CD4-positive, alpha-beta memory T cell (primary cell): ENCODE data around the gene ABCD1. TPM values are rescaled to one million over a fixed set of nuclear protein-coding genes. Genes with fewer than 3 reads are reported as not detected.

Experiments
- CTCF ChIA-PET: fragments of 350-600 bp; sonication (Branson Sonifier 250); formaldehyde crosslinking; loops from one replicate; lab custom pipeline; 2021; ENCODE audit warnings: inconsistent platforms; ENCODE audit not compliant: partially characterized antibody; lab: Charles Lee
- POLR2A ChIA-PET: fragments of 350-600 bp; sonication (Branson Sonifier 250); formaldehyde crosslinking; loops from one replicate; lab custom pipeline; 2021; ENCODE audit not compliant: partially characterized antibody; lab: Charles Lee
- DNase-seq, 5 donors: peaks; one replicate each; pipeline versions ENCODE4 v3.0.0 to v3.0.0-alpha.2; 2020 to 2022; ENCODE audit warnings: mixed read lengths in 1 of 5
- H3K27ac ChIP-seq: one replicate; pipeline ENCODE4 v1.7.0; 2013; ENCODE audit warnings: low read depth, low read length
- H3K27me3 ChIP-seq: 2 replicates; pipeline ENCODE4 v1.7.0; 2013; ENCODE audit warnings: mild to moderate bottlenecking, low read length, moderate library complexity; ENCODE audit not compliant: insufficient read depth
- H3K36me3 ChIP-seq: 2 replicates; pipeline ENCODE4 v1.7.0; 2013; ENCODE audit warnings: mild to moderate bottlenecking, low read length, moderate library complexity; ENCODE audit not compliant: insufficient read depth
- H3K4me1 ChIP-seq: 2 replicates; pipeline ENCODE4 v1.7.0; 2013; ENCODE audit warnings: mild to moderate bottlenecking, low read length, moderate library complexity; ENCODE audit not compliant: insufficient read depth
- H3K4me3 ChIP-seq, 2 donors: one replicate each; pipeline ENCODE4 v1.7.0; 2013; ENCODE audit warnings: low read length in 2 of 2, mild to moderate bottlenecking in 1 of 2
- H3K9me3 ChIP-seq, 2 donors: one replicate each; pipeline ENCODE4 v1.7.0; 2013; ENCODE audit warnings: low read length in 2 of 2, control low read depth in 1 of 2; ENCODE audit not compliant: control insufficient read depth in 1 of 2
- H3K27ac Mint-ChIP-seq, 7 donors: one replicate each; pipeline ENCODE4 v1.8.0; 2020 to 2021; ENCODE audit warnings: mixed read lengths in 7 of 7, mild to moderate bottlenecking in 6 of 7, inconsistent platforms in 3 of 7, moderate library complexity in 3 of 7
- H3K27me3 Mint-ChIP-seq, 2 donors: one replicate each; pipeline ENCODE4 v1.8.0; 2020 to 2021; ENCODE audit warnings: mixed read lengths in 2 of 2
- H3K36me3 Mint-ChIP-seq, 2 donors: one replicate each; pipeline ENCODE4 v1.8.0; 2020 to 2021; ENCODE audit warnings: mixed read lengths in 2 of 2, inconsistent platforms in 1 of 2, mild to moderate bottlenecking in 1 of 2
- H3K4me1 Mint-ChIP-seq, 4 donors: one replicate each; pipeline ENCODE4 v1.8.0; 2020 to 2021; ENCODE audit warnings: mixed read lengths in 4 of 4, mild to moderate bottlenecking in 1 of 4
- H3K4me3 Mint-ChIP-seq, 8 donors: one replicate each; pipeline ENCODE4 v1.8.0; 2020 to 2021; ENCODE audit warnings: mixed read lengths in 8 of 8, mild to moderate bottlenecking in 7 of 8, moderate library complexity in 6 of 8, inconsistent platforms in 3 of 8
- H3K9me3 Mint-ChIP-seq, 8 donors: one replicate each; pipeline ENCODE4 v1.8.0; 2020 to 2021; ENCODE audit warnings: mixed read lengths in 8 of 8, mild to moderate bottlenecking in 5 of 8, inconsistent platforms in 3 of 8, moderate library complexity in 1 of 8
- intact Hi-C: fragments of 100-400 bp; cut with micrococcal nuclease; formaldehyde crosslinking; loops from one replicate; pipeline ENCODE4 v1.15.1; 2023
- polyA plus RNA-seq, 2 donors: library from polyadenylated mRNA; unstranded; fragments of 300-500 nt; fragmentation: Illumina TruSeq; gene quantifications; one replicate each; pipeline ENCODE4 v1.2.3, GENCODE V29; 2021
- total RNA-seq, 2 experiments: library from RNA; stranded (reverse); gene quantifications; one replicate each; pipeline ENCODE4 v1.2.3, GENCODE V29; 2021

ABCD1 gene
- total and polyA plus RNA-seq, 4 experiments from 2014 or later: 1.7 to 6.8 (median 4.9) TPM

DNA sequence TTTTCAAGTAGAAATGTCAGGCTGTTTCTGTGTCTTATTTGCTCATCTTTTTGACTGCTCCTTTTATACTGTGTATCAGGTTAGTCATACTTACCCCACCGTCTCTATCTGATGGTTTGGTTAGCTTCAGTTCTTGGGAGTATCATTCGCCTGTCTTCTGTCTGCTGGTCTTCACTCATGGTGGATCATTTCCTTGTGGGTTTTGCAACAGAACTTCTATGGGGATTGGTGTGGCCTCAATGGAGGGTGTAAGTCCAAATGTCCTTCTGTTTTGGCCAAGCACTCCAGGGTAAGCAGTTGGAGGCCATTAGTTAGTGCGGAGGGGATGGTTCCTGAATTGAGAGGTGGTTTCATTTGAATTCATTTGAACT is 7.2 kb downstream of the ABCD1 start:
- H3K27ac ChIP-seq: no peak overlapping the region
- CTCF ChIA-PET: no interaction called here
- H3K27ac Mint-ChIP-seq: peak overlapping the region in 3 of 7 donors; percentile 41 to 61 (median 44)

GRCh38 chrX:153732401-153732800 is 7.7 kb downstream of the ABCD1 start:
- POLR2A ChIA-PET: no interaction called here
- Mint-ChIP-seq H3K9me3 (peaks cover 0 to 5% (median 0%) of the 10 kb centered on the region in 8 donors), H3K36me3 (peaks cover 15 to 17% of the 10 kb centered on the region in 2 donors), H3K4me1 (peaks cover 14 to 31% (median 23%) of the 10 kb centered on the region in 4 donors), H3K27me3 (no peaks in the 10 kb centered on the region), H3K4me3 (no peak overlapping the region), H3K27ac (peak overlapping the region in 1 of 7 donors; percentile 29)
- Histone ChIP-seq H3K27ac (no peak overlapping the region), H3K9me3 (no peaks in the 10 kb centered on the region), H3K4me3 (no peak overlapping the region), H3K4me1 (peaks cover 16% of the 10 kb centered on the region), H3K27me3 (no peaks in the 10 kb centered on the region), H3K36me3 (no peaks in the 10 kb centered on the region)
- no peak for DNase-seq
- CTCF ChIA-PET: no interaction called here
- intact Hi-C loops: no loop called here

More for the DNA sequence above, 7.2 kb downstream of the ABCD1 start:
- Mint-ChIP-seq H3K27me3 (no peaks in the 10 kb centered on the region), H3K4me3 (peak overlapping the region in 1 of 8 donors; percentile 9), H3K36me3 (peaks cover 15 to 17% of the 10 kb centered on the region in 2 donors), H3K4me1 (peaks cover 16 to 37% (median 26%) of the 10 kb centered on the region in 4 donors), H3K9me3 (peaks cover 0 to 5% (median 0%) of the 10 kb centered on the region in 8 donors)
- POLR2A ChIA-PET: no interaction called here
- no peaks in the 10 kb centered on the region for H3K36me3 ChIP-seq
- no peak for DNase-seq
- no peaks in the 10 kb centered on the region for H3K9me3 ChIP-seq
- intact Hi-C loops: no loop called here
- H3K27me3 ChIP-seq: no peaks in the 10 kb centered on the region
- H3K4me1 ChIP-seq: peaks cover 21% of the 10 kb centered on the region
- H3K4me3 ChIP-seq: no peak overlapping the region

- no peak overlapping the region for H3K4me3 Mint-ChIP-seq
- H3K4me1 ChIP-seq: peaks cover 9% of the 10 kb centered on the region
- peaks cover 15 to 17% of the 10 kb centered on the region in 2 donors for H3K36me3 Mint-ChIP-seq
- H3K4me3 ChIP-seq: no peak overlapping the region
- no peak for DNase-seq
- CTCF ChIA-PET: no interaction called here
- H3K27ac Mint-ChIP-seq: no peak overlapping the region
- no peaks in the 10 kb centered on the region for H3K27me3 ChIP-seq
- H3K27me3 Mint-ChIP-seq: no peaks in the 10 kb centered on the region
- H3K27ac ChIP-seq: no peak overlapping the region
- no peaks in the 10 kb centered on the region for H3K9me3 ChIP-seq
- H3K36me3 ChIP-seq: no peaks in the 10 kb centered on the region
- peaks cover 12 to 26% (median 18%) of the 10 kb centered on the region in 4 donors for H3K4me1 Mint-ChIP-seq
- intact Hi-C loops: no loop called here
- POLR2A ChIA-PET: no interaction called here
- H3K9me3 Mint-ChIP-seq: peaks cover 0 to 5% (median 0%) of the 10 kb centered on the region in 8 donors
Measured at GRCh38 chrX:153733651-153734240, 9.1 kb downstream of the ABCD1 start.

DNA sequence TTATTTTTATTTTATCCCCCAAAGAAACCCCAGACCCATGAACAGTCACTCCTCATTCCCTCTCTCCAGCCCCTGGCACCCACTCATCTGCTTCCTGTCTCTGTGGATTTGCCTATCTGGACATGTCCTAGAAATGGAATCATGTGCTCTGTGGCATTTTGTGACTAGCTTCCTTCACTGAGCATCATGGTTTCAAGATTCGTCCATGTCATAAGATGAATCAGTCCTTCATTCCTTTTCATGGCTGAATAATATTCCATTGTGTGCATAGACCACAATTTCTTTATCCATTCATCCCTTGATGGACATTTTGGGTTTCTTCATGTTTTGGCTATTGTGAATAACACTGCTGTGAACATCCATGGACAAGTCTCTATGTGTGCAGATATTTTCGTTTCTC is 10.2 kb downstream of the ABCD1 start:
- no peaks in the 10 kb centered on the region for H3K36me3 ChIP-seq
- H3K36me3 Mint-ChIP-seq: peaks cover 15 to 17% of the 10 kb centered on the region in 2 donors
- POLR2A ChIA-PET: interaction anchor here (1.6 kb wide), 1 partner anchor 9 kb away, joined by 5 read pairs; no protein-coding TSS in a partner anchor
- no peaks in the 10 kb centered on the region for H3K27me3 ChIP-seq
- H3K4me1 ChIP-seq: peaks cover 15% of the 10 kb centered on the region
- H3K27ac ChIP-seq: no peak overlapping the region
- CTCF ChIA-PET: no interaction called here
- H3K27me3 Mint-ChIP-seq: no peaks in the 10 kb centered on the region
- H3K9me3 ChIP-seq: no peaks in the 10 kb centered on the region
- no peak overlapping the region for H3K4me3 ChIP-seq
- peak overlapping the region in 1 of 8 donors; percentile 17 for H3K4me3 Mint-ChIP-seq
- DNase-seq: no peak
- H3K27ac Mint-ChIP-seq: peak overlapping the region in 2 of 7 donors; percentile 2 to 82
- peaks cover 0 to 5% (median 0%) of the 10 kb centered on the region in 8 donors for H3K9me3 Mint-ChIP-seq
- H3K4me1 Mint-ChIP-seq: peaks cover 12 to 37% (median 19%) of the 10 kb centered on the region in 4 donors
- intact Hi-C loops: no loop called here

- H3K9me3 Mint-ChIP-seq: peaks cover 0 to 5% (median 0%) of the 10 kb centered on the region in 8 donors
- peak in 4 of 5 donors; percentile 33 to 57 (median 42) for DNase-seq
- Histone ChIP-seq H3K27me3 (no peaks in the 10 kb centered on the region), H3K9me3 (no peaks in the 10 kb centered on the region), H3K4me1 (peaks cover 19% of the 10 kb centered on the region), H3K36me3 (no peaks in the 10 kb centered on the region), H3K27ac (no peak overlapping the region), H3K4me3 (no peak overlapping the region)
- peak overlapping the region in 3 of 8 donors; percentile 1 to 17 (median 1) for H3K4me3 Mint-ChIP-seq
- ChIA-PET POLR2A (interaction anchor here (1.6 kb wide), 1 partner anchor 9 kb away, joined by 5 read pairs; no protein-coding TSS in a partner anchor), CTCF (no interaction called here)
- intact Hi-C loops: no loop called here
- peaks cover 14 to 41% (median 22%) of the 10 kb centered on the region in 4 donors for H3K4me1 Mint-ChIP-seq
- no peaks in the 10 kb centered on the region for H3K27me3 Mint-ChIP-seq
- H3K27ac Mint-ChIP-seq: peak overlapping the region in 4 of 7 donors; percentile 2 to 82 (median 40)
- peaks cover 15 to 17% of the 10 kb centered on the region in 2 donors for H3K36me3 Mint-ChIP-seq
Measured at GRCh38 chrX:153735274-153735673, 10.6 kb downstream of the ABCD1 start.

GRCh38 chrX:153736071-153736820 is 11.6 kb downstream of the ABCD1 start:
- no peak for DNase-seq
- Histone ChIP-seq H3K27me3 (no peaks in the 10 kb centered on the region), H3K27ac (no peak overlapping the region), H3K9me3 (no peaks in the 10 kb centered on the region), H3K4me3 (no peak overlapping the region), H3K4me1 (peaks cover 21% of the 10 kb centered on the region), H3K36me3 (no peaks in the 10 kb centered on the region)
- ChIA-PET CTCF (no interaction called here), POLR2A (interaction anchor here (1.6 kb wide), 1 partner anchor 10 kb away, joined by 5 read pairs; no protein-coding TSS in a partner anchor)
- H3K36me3 Mint-ChIP-seq: peaks cover 11 to 16% of the 10 kb centered on the region in 2 donors
- H3K4me3 Mint-ChIP-seq: no peak overlapping the region
- peak overlapping the region in 1 of 7 donors; percentile 24 for H3K27ac Mint-ChIP-seq
- intact Hi-C loops: no loop called here
- H3K4me1 Mint-ChIP-seq: peaks cover 15 to 47% (median 21%) of the 10 kb centered on the region in 4 donors
- peaks cover 0 to 5% (median 0%) of the 10 kb centered on the region in 8 donors for H3K9me3 Mint-ChIP-seq
- no peaks in the 10 kb centered on the region for H3K27me3 Mint-ChIP-seq

DNA sequence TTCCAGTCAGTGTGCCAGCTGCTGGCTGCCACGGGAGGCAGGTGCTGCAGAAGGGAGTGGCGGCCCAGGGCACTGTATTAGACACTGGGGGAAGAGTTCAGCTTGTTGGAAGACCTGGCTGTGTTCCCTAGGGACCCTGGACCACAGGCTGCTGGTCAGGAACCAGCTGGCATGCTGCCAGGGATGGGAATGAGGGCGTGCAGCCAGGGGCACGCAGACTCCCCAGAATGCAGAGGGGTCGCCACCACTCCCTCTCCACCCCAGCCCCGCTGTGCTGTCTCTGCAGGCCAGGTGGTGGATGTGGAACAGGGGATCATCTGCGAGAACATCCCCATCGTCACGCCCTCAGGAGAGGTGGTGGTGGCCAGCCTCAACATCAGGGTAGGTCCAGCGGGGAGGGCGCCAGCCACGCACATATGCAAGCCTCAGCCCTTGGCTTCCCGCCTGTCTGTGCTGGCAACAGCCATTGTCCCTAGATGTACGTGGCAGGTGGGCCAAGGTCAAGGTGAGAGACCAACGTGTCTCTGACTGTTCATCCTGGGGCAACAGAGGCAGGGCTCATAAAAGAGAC is 12.3 kb downstream of the ABCD1 start:
- intact Hi-C loops: no loop called here
- peaks cover 8 to 9% of the 10 kb centered on the region in 2 donors for H3K36me3 Mint-ChIP-seq
- H3K27ac ChIP-seq: no peak overlapping the region
- H3K27ac Mint-ChIP-seq: no peak overlapping the region
- no peaks in the 10 kb centered on the region for H3K27me3 ChIP-seq
- no peaks in the 10 kb centered on the region for H3K9me3 ChIP-seq
- POLR2A ChIA-PET: no interaction called here
- CTCF ChIA-PET: interaction anchor here (0.5 kb wide), 1 partner anchor 1222 kb away, joined by 3 read pairs; no protein-coding TSS in a partner anchor
- peaks cover 21% of the 10 kb centered on the region for H3K4me1 ChIP-seq
- H3K36me3 ChIP-seq: no peaks in the 10 kb centered on the region
- DNase-seq: no peak
- H3K9me3 Mint-ChIP-seq: peaks cover 0 to under 1% (median 0%) of the 10 kb centered on the region in 8 donors
- no peak overlapping the region for H3K4me3 ChIP-seq
- no peaks in the 10 kb centered on the region for H3K27me3 Mint-ChIP-seq
- H3K4me3 Mint-ChIP-seq: no peak overlapping the region
- H3K4me1 Mint-ChIP-seq: peaks cover 14 to 42% (median 19%) of the 10 kb centered on the region in 4 donors
